ENCODE data around the gene ZNF410.
"Not testable (repeated sequence)": the region's sequence is repeated elsewhere in the genome, so short reads cannot be mapped to it uniquely, and the experiment has no call there.

The ZNF410 gene

DNA sequence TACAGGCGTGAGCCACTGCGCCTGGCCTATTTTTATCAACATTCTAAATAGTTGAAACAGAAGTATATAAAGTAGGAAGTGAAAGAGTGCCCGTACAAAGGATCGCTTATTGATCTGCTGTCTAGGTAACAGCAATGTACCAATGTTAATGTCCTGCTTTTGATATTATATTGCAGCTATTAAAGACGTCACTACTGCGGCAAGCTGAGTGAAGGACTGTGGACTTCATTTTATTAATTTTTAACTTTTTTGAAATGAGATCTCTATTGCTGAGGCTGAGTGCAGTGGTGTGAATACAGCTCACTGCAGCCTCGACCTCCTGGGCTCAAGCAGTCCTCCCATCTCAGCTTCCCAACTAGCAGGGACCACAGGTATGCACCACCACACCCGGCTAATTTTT, 24.2 kb upstream of the ZNF410 start:
- no peaks in the 10 kb centered on the region for H3K9me3 ChIP-seq (ENCODE audit: control insufficient read depth in 1 of 2, low read length in 2 of 2)
- peaks cover 16 to 26% of the 10 kb centered on the region in 2 donors for H3K36me3 ChIP-seq (ENCODE audit: control insufficient read depth in 1 of 2, insufficient read depth in 2 of 2, low read length in 2 of 2)
- H3K27me3 ChIP-seq (ENCODE audit: low read depth, low read length): no peaks in the 10 kb centered on the region
- H3K27ac ChIP-seq (ENCODE audit: low read length): no peak overlapping the region
- H3K4me1 ChIP-seq (ENCODE audit: control insufficient read depth in 1 of 2, insufficient read depth in 2 of 2, low read length in 2 of 2): no peaks in the 10 kb centered on the region
- no peak overlapping the region for H3K4me3 ChIP-seq (ENCODE audit: low read depth in 1 of 2, low read length in 2 of 2)

DNA sequence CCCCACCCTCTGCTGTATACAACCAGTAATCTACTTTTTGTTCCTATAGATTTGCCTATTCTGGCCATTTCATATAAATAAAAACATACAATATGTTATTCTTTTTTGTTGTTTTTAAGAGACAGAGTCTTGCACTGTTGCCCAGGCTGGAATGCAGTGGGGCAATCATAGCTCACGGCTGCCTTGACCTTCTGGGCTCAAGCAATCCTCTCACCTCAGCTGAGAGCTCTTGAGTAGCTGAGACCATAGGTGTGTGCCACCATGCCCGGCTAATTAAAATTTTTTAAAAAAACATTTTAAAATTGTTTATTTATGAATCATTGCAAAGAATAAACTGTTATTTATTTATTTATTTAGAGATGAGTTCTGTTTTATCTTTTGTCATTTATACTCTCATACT, 23.4 kb upstream of the ZNF410 start:
- no peaks in the 10 kb centered on the region for H3K9me3 ChIP-seq (ENCODE audit: control insufficient read depth in 1 of 2, low read length in 2 of 2)
- H3K4me3 ChIP-seq (ENCODE audit: low read depth in 1 of 2, low read length in 2 of 2): no peak overlapping the region
- no peak overlapping the region for H3K27ac ChIP-seq (ENCODE audit: low read length)
- H3K27me3 ChIP-seq (ENCODE audit: low read depth, low read length): no peaks in the 10 kb centered on the region
- H3K36me3 ChIP-seq (ENCODE audit: control insufficient read depth in 1 of 2, insufficient read depth in 2 of 2, low read length in 2 of 2): peaks cover 16 to 26% of the 10 kb centered on the region in 2 donors
- no peaks in the 10 kb centered on the region for H3K4me1 ChIP-seq (ENCODE audit: control insufficient read depth in 1 of 2, insufficient read depth in 2 of 2, low read length in 2 of 2)

DNA sequence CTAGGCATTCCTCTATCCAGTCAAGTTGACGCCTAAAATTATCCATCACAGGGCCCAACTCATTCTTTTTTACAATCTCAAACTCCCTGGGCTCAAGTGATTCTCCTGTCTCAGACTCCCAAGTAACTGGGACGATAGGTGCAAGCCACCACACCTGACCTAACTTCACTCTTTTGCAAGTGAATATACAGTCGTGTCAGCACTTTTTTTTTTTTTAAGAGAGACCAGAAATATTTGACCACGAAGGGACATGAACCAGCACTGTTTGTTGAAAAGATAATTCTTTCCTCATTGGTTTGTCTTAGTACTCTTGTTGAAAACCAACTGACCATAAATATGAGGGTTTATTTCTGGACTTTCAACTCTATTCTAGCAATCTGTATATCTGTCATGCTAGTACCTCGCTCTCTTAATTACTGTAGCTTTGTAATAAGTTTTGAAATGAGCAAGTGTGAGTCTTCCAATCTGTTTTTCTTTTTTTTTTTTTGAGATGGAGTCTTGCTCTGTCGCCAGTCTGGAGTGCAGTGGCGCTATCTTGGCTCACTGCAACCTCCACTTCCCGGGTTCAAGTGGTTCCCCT, 21.0 kb upstream of the ZNF410 start:
- H3K4me1 ChIP-seq (ENCODE audit: control insufficient read depth in 1 of 2, insufficient read depth in 2 of 2, low read length in 2 of 2): no peaks in the 10 kb centered on the region
- no peaks in the 10 kb centered on the region for H3K9me3 ChIP-seq (ENCODE audit: control insufficient read depth in 1 of 2, low read length in 2 of 2)
- H3K27ac ChIP-seq (ENCODE audit: low read length): no peak overlapping the region
- H3K4me3 ChIP-seq (ENCODE audit: low read depth in 1 of 2, low read length in 2 of 2): no peak overlapping the region
- peaks cover 16 to 26% of the 10 kb centered on the region in 2 donors for H3K36me3 ChIP-seq (ENCODE audit: control insufficient read depth in 1 of 2, insufficient read depth in 2 of 2, low read length in 2 of 2)
- no peaks in the 10 kb centered on the region for H3K27me3 ChIP-seq (ENCODE audit: low read depth, low read length)

DNA sequence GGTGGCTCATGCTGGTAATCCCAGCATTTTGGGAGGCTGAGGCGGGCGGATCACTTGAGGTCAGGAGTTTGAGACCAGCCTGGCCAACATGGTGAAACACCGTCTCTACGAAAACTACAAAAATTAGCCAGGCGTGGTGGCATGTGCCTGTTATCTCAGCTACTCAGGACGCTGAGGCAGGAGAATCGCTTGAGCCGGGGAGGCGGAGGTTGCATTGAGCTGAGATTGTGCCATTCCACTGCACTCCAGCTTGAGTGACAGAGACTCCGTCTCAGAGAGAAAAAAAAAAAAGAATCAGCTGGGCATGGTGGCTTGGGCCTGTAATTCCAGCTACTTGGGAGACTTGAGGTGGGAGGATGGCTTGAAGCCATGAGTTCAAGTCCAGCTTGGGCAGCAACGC, 16.9 kb upstream of the ZNF410 start:
- not testable (repeated sequence) for H3K4me1 ChIP-seq (ENCODE audit: control insufficient read depth in 1 of 2, insufficient read depth in 2 of 2, low read length in 2 of 2); H3K4me3 ChIP-seq (ENCODE audit: low read depth in 1 of 2, low read length in 2 of 2); H3K27me3 ChIP-seq (ENCODE audit: low read depth, low read length); H3K9me3 ChIP-seq (ENCODE audit: control insufficient read depth in 1 of 2, low read length in 2 of 2); H3K27ac ChIP-seq (ENCODE audit: low read length)
- H3K36me3 ChIP-seq (ENCODE audit: control insufficient read depth in 1 of 2, insufficient read depth in 2 of 2, low read length in 2 of 2): peaks cover 8 to 16% of the 10 kb centered on the region in 2 donors

DNA sequence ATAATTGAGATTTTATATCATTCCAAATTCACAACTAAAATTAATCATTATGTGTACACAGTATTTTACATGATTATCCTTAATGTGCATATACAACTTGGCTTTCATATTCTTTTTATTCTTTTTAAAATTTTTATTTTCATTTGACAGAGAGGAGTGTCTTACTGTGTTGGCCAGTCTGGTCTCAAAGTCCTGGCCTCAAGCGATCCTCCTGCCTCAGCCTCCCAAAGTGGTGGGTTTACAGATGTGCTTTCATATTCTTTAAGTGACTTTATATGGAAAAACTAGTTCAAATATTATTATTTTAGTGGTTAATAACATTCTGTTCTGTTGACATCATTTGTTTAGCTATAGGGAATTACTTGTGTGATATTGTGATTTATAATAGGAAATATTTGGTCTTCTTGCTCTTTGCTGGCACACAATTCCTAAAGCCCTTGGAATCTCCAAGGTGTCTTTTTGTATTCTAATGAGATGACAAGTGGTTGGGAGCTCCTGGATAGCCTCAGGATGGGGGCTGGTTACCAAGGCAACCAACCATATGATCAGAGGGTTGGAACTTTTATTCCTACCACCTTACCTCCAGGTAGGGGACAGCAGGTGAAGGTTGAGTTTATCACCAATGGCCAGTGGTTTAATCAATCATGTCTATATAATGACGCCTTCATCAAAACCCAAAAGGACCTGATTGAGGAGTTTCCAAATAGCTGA, 16.0 kb upstream of the ZNF410 start:
- Histone ChIP-seq H3K9me3 (ENCODE audit: control insufficient read depth in 1 of 2, low read length in 2 of 2) (no peaks in the 10 kb centered on the region), H3K36me3 (ENCODE audit: control insufficient read depth in 1 of 2, insufficient read depth in 2 of 2, low read length in 2 of 2) (peaks cover 0 to 10% of the 10 kb centered on the region in 2 donors), H3K4me1 (ENCODE audit: control insufficient read depth in 1 of 2, insufficient read depth in 2 of 2, low read length in 2 of 2) (no peaks in the 10 kb centered on the region), H3K27ac (ENCODE audit: low read length) (no peak overlapping the region), H3K27me3 (ENCODE audit: low read depth, low read length) (no peaks in the 10 kb centered on the region), H3K4me3 (ENCODE audit: low read depth in 1 of 2, low read length in 2 of 2) (no peak overlapping the region)

GRCh38 chr14:73873660-73874059, 13.0 kb upstream of the ZNF410 start:
- H3K36me3 ChIP-seq (ENCODE audit: control insufficient read depth in 1 of 2, insufficient read depth in 2 of 2, low read length in 2 of 2): peaks cover 0 to 10% of the 10 kb centered on the region in 2 donors
- no peaks in the 10 kb centered on the region for H3K27me3 ChIP-seq (ENCODE audit: low read depth, low read length)
- no peak overlapping the region for H3K4me3 ChIP-seq (ENCODE audit: low read depth in 1 of 2, low read length in 2 of 2)
- no peak overlapping the region for H3K27ac ChIP-seq (ENCODE audit: low read length)
- H3K4me1 ChIP-seq (ENCODE audit: control insufficient read depth in 1 of 2, insufficient read depth in 2 of 2, low read length in 2 of 2): no peaks in the 10 kb centered on the region
- no peaks in the 10 kb centered on the region for H3K9me3 ChIP-seq (ENCODE audit: control insufficient read depth in 1 of 2, low read length in 2 of 2)

DNA sequence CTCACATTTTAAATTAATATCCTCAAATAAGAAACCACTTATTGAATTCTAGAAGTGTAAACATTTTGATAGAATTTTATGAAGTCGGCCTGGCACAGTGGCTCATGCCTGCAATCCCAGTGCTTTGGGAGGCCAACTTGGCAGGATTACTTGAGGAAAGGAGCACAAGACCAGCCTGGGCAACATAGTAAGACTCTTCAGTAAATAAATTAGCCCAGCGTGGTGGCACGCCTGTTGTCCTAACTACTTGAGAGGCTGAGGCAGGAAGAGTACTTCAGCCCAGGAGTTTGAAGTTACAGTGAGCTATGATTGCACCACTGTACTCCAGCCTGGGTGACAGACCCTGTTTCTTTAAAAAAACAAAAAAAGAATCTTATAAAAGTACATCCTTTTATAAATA, 8.9 kb upstream of the ZNF410 start:
- H3K9me3 ChIP-seq (ENCODE audit: control insufficient read depth in 1 of 2, low read length in 2 of 2): no peaks in the 10 kb centered on the region
- no peak overlapping the region for H3K4me3 ChIP-seq (ENCODE audit: low read depth in 1 of 2, low read length in 2 of 2)
- H3K27ac ChIP-seq (ENCODE audit: low read length): no peak overlapping the region
- H3K36me3 ChIP-seq (ENCODE audit: control insufficient read depth in 1 of 2, insufficient read depth in 2 of 2, low read length in 2 of 2): peaks cover 0 to 12% of the 10 kb centered on the region in 2 donors
- H3K27me3 ChIP-seq (ENCODE audit: low read depth, low read length): no peaks in the 10 kb centered on the region
- no peaks in the 10 kb centered on the region for H3K4me1 ChIP-seq (ENCODE audit: control insufficient read depth in 1 of 2, insufficient read depth in 2 of 2, low read length in 2 of 2)

- peaks cover 0 to 12% of the 10 kb centered on the region in 2 donors for H3K36me3 ChIP-seq (ENCODE audit: control insufficient read depth in 1 of 2, insufficient read depth in 2 of 2, low read length in 2 of 2)
- no peaks in the 10 kb centered on the region for H3K4me1 ChIP-seq (ENCODE audit: control insufficient read depth in 1 of 2, insufficient read depth in 2 of 2, low read length in 2 of 2)
- H3K9me3 ChIP-seq (ENCODE audit: control insufficient read depth in 1 of 2, low read length in 2 of 2): no peaks in the 10 kb centered on the region
- no peaks in the 10 kb centered on the region for H3K27me3 ChIP-seq (ENCODE audit: low read depth, low read length)
- H3K27ac ChIP-seq (ENCODE audit: low read length): no peak overlapping the region
- no peak overlapping the region for H3K4me3 ChIP-seq (ENCODE audit: low read depth in 1 of 2, low read length in 2 of 2)
Observed at GRCh38 chr14:73878436-73878835, 8.2 kb upstream of the ZNF410 start.

GRCh38 chr14:73879027-73879426, 7.6 kb upstream of the ZNF410 start:
- peaks cover 0 to 12% of the 10 kb centered on the region in 2 donors for H3K36me3 ChIP-seq (ENCODE audit: control insufficient read depth in 1 of 2, insufficient read depth in 2 of 2, low read length in 2 of 2)

DNA sequence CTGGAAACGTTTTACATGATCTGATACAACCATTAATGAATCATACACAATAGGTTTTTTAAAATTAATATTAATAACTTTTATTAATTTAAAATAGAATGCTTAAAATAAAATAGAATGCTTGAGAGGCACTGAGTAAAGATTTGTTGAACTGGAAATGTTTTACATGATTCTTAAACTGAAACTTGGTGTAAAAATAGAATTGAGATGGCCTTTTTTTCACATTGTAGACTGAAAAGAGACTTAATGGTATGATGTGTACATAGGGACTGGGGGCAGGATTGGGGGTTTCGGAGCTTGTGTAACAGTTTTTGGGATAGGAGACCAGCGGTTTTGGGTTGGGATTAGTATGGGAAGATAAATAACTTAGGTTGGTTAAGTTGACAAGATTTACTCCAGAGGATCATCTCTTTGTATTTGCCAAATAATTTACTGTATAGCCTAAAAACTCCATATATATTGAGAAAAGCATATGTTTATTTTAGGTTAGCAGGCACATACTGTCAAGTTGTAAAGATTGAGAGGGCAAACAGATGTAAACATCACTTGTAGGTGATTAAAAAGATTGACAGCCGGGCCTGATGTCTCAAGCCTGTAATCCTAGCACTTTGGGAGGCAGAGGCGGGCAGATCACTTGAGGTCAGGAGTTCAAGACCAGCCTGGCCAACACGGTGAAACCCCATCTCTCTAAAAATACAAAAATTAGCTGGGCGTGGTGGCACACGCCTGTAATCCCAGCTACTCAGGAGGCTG, 2.0 kb upstream of the ZNF410 start:
- no peak overlapping the region for H3K27ac ChIP-seq (ENCODE audit: low read length)
- peaks cover 6 to 7% of the 10 kb centered on the region in 2 donors for H3K36me3 ChIP-seq (ENCODE audit: control insufficient read depth in 1 of 2, insufficient read depth in 2 of 2, low read length in 2 of 2)
- H3K4me3 ChIP-seq (ENCODE audit: low read depth in 1 of 2, low read length in 2 of 2): no peak overlapping the region
- H3K4me1 ChIP-seq (ENCODE audit: control insufficient read depth in 1 of 2, insufficient read depth in 2 of 2, low read length in 2 of 2): peaks cover 10 to 13% of the 10 kb centered on the region in 2 donors
- no peaks in the 10 kb centered on the region for H3K9me3 ChIP-seq (ENCODE audit: control insufficient read depth in 1 of 2, low read length in 2 of 2)
- no peaks in the 10 kb centered on the region for H3K27me3 ChIP-seq (ENCODE audit: low read depth, low read length)

More at GRCh38 chr14:73879027-73879426, 7.6 kb upstream of the ZNF410 start:
- no peaks in the 10 kb centered on the region for H3K4me1 ChIP-seq (ENCODE audit: control insufficient read depth in 1 of 2, insufficient read depth in 2 of 2, low read length in 2 of 2)
- no peaks in the 10 kb centered on the region for H3K9me3 ChIP-seq (ENCODE audit: control insufficient read depth in 1 of 2, low read length in 2 of 2)
- no peak overlapping the region for H3K27ac ChIP-seq (ENCODE audit: low read length)
- no peaks in the 10 kb centered on the region for H3K27me3 ChIP-seq (ENCODE audit: low read depth, low read length)
- H3K4me3 ChIP-seq (ENCODE audit: low read depth in 1 of 2, low read length in 2 of 2): no peak overlapping the region

- no peaks in the 10 kb centered on the region for H3K27me3 ChIP-seq (ENCODE audit: low read depth, low read length)
- peaks cover 10 to 13% of the 10 kb centered on the region in 2 donors for H3K4me1 ChIP-seq (ENCODE audit: control insufficient read depth in 1 of 2, insufficient read depth in 2 of 2, low read length in 2 of 2)
- peak overlapping the region; percentile 96 for H3K27ac ChIP-seq (ENCODE audit: low read length)
- H3K9me3 ChIP-seq (ENCODE audit: control insufficient read depth in 1 of 2, low read length in 2 of 2): no peaks in the 10 kb centered on the region
- H3K4me3 ChIP-seq (ENCODE audit: low read depth in 1 of 2, low read length in 2 of 2): peak overlapping the region; percentile 87 to 95
- H3K36me3 ChIP-seq (ENCODE audit: control insufficient read depth in 1 of 2, insufficient read depth in 2 of 2, low read length in 2 of 2): peaks cover 0 to 6% of the 10 kb centered on the region in 2 donors
Observed at GRCh38 chr14:73887318-73887616, 608 bp downstream of the ZNF410 start.

Measured in muscle layer of duodenum (tissue), 2 donors.